Stimulated activated CD8-positive, alpha-beta memory T cell treated with anti-CD3 and anti-CD28 coated beads, Interleukin-15, amount 100 ng/mL, for 4 hours (primary cell): Measurements from ENCODE around the gene CDK19.
"Not testable (repeated sequence)": the region's sequence is repeated elsewhere in the genome, so short reads cannot be mapped to it uniquely, and the experiment has no call there.

ENCODE experiments used
- DNase-seq, 2 donors: peaks; one replicate each; pipeline ENCODE4 v3.0.0-alpha.2; 2020; ENCODE audit warnings: low read depth in 2 of 2

Gene CDK19

GRCh38 chr6:110757926-110758325 is 57.3 kb downstream of the CDK19 start:
- no peak for DNase-seq

GRCh38 chr6:110756817-110757216 is 58.5 kb downstream of the CDK19 start:
- DNase-seq = no peak

DNA sequence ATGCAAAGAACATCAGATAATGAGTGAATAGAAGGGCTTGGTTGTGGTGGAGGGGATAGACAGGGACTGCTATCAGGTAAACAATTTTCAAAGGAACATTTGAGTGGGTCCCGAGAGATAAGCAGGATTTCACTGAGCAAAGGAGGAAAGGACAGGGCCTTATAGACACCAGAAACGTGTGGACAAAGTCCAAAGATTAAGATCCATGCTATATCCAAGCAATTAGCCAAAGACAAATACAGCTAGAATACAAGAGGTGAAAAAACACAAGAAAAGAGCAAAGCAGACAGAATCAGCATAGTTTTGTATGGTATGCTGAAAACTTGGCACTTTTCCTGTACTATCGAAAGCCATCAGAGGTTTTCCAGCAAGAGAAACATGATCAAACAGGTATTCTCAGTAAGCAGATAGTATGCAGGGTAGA is 59.8 kb downstream of the CDK19 start:
- no peak for DNase-seq

GRCh38 chr6:110753936-110754668 is 61.2 kb downstream of the CDK19 start:
- DNase-seq = not testable (repeated sequence)

DNA sequence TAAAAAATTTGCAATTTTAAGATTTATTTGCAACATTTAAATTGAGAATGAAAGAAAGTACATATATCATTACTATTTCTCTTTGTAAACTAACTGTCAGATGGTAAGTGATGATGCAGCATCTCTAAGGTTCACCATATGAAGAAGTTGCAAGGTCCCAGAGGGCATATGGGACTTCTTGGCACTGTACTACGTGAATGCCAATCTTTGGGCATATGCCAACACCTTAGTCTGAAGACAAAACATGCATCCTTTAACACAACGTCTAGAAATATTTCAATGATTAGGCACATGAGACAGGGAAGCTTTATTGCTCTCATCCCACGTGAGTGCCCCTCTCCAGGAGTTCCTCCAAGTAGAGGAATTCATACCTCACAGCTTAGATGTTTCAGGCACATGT is 66.8 kb downstream of the CDK19 start:
- DNase-seq = no peak

DNA sequence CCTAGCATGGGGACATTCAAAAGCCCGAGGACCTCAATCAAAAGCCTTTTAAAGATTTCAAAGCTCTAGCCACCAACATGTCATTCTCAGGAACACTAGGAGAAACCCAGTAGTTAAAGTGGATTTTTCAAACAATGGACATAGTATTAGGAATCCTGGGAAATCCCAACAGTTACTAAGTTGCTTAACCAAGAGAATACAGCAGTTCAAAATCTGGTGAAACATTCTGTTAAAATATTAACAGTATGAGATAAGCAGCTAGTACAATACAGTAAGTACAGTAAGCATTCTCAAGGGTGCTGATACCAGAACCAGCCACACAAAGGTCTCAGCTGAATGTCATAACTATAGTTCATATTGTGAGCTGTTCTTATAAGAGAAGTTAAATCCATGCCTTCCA is 68.6 kb downstream of the CDK19 start:
- no peak for DNase-seq

GRCh38 chr6:110744991-110745390 is 70.3 kb downstream of the CDK19 start:
- no peak for DNase-seq

GRCh38 chr6:110742552-110742951 is 72.7 kb downstream of the CDK19 start:
- DNase-seq = not testable (repeated sequence)

DNA sequence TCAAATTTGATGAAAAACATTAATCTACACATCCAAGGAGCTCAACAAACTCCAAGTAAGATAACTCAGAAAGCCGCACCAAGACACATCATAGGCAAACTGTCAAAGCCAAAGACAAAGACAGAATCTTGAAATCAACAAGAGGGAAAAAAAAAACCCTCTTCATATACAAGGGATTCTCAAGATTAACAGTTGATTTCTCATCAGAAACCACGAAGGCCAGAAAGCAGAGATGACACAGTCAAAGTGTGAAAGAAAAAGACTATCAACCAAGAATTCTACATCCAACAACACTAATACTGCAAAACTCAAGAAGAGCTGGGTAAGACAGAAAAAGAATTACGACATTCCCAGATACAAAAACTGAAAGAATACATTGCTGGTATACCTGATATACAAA is 73.8 kb downstream of the CDK19 start:
- DNase-seq = no peak

- DNase-seq = no peak
These were observed 76.3 kb downstream of the CDK19 start for GRCh38 chr6:110738899-110739365.

GRCh38 chr6:110735666-110736065 is 79.6 kb downstream of the CDK19 start:
- no peak for DNase-seq

- no peak for DNase-seq
These were observed 83.4 kb downstream of the CDK19 start for GRCh38 chr6:110731898-110732297.

DNA sequence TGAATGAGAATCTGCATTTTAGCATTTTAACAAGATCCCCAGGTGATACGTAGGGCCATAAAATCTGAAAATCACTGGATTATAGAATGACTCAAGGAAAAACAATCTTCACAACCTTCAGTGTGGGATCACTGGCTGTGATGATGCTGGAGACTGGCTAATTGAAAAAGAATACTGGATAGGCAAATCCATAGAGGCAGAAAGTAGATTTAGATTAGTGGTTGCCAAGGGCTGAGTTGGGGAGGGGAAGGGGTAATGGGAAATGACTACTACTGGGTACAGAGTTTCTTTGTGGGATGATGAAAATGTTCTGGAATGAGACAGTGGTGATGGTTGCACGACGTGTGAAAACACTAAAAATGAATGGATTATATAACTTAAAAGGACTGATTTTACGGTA is 84.1 kb downstream of the CDK19 start:
- no peak for DNase-seq

DNA sequence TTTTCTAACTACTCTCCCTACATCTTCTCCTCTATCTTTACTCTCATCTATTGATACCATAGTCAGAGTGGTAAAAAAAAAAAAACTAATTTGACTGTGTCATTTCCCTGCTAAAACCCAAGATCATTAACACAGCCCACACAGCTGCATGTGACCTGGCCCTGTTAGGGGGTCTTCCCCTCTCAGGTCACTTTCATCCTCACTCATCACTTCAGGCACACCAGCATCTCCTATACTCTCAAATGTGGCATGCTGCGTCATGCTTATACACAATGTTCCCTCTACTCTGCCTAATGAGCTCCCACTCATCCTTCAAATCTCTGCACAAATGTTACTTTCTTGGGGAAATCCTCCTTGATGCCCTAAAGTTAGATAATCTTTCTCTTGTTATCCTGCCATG is 86.8 kb downstream of the CDK19 start:
- DNase-seq = no peak

DNA sequence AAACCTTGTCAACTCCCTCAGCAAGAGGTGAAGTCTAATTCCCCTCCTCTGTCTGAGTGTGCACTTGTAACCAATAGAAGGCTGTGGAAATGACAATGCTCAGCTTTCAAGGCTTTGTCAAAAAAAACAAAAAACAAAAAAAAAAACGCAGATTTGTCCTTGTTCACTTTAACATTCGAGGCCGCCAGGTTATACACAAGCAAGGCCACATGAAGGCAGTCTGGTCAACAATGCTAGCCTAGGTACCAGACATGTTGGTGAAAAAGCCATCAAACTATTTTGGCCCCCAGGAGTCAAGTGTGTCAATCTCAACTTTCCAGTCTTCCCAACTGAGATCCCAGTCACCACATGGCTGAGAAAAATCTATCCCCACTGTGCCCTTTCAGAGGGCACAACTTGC is 92.3 kb downstream of the CDK19 start:
- DNase-seq = no peak

GRCh38 chr6:110720066-110720465 is 95.2 kb downstream of the CDK19 start:
- DNase-seq = no peak

GRCh38 chr6:110719601-110720000 is 95.7 kb downstream of the CDK19 start:
- DNase-seq = not testable (repeated sequence)

DNA sequence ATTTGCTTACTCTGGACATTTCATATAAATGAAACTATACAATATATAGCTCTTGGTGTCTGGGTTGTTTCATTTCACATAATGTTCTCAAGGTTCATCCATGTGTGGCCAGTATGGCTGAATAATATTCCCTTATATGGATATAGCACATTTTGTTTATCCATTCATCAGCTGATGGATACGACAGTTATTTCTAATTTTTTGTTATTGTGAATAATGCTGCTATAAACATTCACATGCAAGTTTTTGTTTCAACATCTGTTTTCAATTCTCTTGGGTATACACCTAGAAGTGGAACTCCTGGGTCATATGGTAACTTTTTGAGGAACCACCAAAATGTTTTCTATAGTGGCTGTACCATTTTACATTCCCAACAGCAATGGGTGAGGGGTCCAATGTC is 101.1 kb downstream of the CDK19 start:
- DNase-seq = no peak

DNA sequence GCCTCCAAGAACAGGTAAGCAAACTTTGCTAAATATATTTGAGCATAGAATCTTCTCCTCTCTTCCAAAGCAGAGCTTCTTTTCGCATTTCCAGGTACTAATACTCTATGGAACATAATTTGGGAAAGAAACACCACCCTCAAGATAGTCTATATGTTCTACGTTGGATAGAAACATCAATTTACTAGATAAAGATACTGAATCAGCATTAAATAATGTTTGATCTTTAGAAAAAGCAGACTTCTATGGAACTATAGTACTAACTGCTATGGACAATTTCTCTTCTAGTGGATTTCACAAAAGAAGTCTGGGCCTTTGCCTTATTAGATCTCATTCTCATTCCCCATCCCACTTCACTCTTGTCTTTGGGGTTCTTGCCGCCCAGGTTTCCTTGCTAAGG is 103.0 kb downstream of the CDK19 start:
- DNase-seq = no peak

DNA sequence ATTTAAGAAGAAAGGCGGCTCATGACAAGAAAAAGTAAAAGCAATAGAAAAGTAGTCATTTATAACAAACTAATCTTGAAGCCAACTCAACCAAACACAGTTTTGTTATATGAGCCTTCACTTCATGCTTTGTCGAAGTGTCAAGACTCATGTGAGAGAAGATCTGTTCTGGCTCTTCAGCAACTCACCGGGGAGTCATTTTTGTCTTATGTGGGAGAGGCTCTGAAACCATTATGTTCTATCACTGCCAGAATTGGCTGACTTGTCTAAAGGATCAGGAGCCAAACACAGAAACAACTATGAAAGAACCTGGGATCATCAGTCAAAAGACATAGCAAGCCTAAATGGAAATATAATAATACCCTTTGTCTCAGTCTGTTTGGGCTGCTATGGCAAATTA is 105.2 kb downstream of the CDK19 start:
- DNase-seq = no peak

DNA sequence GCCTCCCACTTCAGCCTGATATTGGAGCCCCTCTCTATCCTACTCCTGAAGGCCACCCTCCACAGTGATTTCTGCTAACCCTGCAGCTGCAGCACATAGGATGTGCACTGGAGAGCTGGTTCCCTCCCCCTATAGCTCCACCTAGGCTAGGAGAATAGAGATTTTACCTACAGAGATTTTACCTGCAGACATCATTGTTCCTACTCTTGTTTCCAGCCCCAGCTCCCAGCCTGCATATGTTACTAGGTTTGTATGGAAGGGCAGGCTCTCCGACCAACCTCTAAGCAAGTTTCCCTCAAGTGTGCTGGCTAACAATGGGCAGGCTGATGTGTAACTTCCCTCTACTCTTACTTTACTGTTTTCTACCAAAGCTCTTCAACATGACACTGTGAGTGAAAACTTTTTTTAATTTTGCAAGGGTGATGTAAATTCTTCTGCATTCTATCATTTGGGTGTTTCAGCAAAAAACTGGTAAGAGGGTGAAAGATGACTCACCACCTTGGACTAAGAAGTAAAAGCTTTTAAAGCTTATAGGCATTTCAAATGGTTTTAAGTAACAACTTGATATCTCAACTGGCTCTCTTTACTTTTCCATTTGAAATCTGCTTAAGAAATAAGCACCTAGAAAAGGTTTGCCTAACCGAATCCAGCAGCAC is 106.8 kb downstream of the CDK19 start:
- DNase-seq = no peak

GRCh38 chr6:110705543-110705942 is 109.7 kb downstream of the CDK19 start:
- DNase-seq = no peak

DNA sequence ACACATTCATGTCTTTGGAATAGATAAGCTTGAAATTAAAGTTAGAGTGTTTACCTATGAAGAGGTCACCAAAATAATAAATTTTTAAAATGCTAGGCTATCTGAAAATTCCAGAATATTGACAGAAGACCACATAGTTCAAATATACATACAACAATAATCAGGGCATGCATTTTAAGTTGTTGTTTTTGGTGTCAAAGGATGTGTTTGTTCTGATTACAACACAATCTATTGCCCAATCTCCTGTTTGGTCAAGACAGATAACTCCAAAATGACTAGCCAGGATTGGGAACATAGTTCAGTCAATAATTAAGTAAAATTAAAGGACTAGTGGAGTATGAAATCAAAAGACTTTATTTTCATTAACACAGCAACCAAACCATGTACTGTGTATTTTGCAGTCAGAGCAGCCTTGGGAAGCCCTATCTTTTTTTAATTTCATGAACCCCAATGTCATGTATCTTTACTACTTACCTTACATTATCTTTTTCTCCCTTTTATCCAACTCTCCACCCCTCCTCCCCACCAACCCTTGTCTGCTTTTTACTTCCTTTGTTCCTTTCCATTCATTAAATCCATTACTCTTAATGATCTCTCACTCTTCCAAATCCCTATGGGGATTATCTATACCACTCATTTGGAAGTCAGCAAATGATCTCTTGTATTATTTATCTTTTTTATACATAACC is 111.2 kb downstream of the CDK19 start:
- DNase-seq = no peak
